Stimulated activated naive CD4-positive, alpha-beta T cell (primary cell): Measurements from ENCODE around the gene ZNF618.

Experiments
- DNase-seq, 6 experiments: peaks; one replicate each; lab custom pipeline; 2025; lab: John Stamatoyannopoulos, UW

Gene ZNF618

DNA sequence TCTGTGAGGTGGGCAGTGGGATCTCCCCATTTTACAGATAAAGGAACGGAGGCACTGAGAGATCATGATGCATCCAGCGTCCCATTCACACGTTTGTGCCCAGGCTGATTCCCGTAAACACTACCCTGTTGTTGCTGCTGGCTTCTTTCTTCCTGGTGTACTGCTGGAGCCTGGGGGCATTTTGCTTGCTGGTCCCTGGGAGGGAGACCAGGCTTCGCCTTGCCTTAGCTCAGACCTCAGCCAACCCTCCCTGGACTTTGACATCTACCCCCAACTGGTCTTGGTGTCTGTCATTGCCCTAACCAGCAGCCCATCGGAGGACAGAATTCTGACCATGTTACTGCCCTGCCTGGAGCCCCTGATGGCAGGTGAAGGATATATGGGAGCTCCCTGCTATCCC is 82.4 kb downstream of the ZNF618 start:
- DNase-seq, result no peak

DNA sequence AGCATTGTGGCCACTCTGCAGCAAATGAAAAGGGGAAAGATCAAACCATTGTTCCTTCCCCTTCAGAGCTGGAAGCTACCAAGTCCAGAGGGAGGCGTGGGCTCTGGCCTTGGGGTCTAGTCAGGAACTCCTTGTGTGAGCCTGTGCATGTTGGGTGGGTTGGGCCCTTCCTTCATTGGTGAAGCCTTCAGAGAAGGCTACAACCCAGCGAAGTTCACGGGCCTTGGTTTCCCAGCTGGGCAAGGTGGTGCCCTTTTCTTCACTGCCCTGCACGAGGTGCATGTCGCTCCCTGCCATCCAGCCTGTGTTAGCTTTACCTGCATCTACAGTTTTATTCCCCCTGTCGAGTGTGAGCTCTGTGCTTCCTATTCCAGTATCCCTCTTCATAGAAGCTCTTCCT is 84.7 kb downstream of the ZNF618 start:
- no peak for DNase-seq

DNA sequence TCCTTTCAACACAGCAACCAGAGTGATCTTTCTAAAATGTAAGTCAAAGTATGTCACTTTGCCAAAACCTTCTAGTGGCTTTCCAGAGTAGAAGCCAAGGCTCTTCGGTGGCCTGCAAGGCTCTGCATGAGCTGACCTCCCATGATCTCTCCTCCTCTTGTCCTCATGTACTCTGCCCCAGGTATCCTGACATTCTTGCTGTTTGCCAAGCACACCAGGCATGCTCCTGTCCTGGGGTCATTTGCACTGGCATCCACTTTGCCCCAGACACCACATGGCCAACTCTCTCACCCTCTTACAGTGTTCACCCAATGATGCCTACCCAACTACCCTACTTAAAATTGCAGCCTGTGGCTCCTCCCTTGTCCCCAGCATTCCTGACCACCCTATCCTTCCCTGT is 86.3 kb downstream of the ZNF618 start:
- DNase-seq, result no peak

GRCh38 chr9:113963017-113963620 is 87.0 kb downstream of the ZNF618 start:
- DNase-seq, result no peak

GRCh38 chr9:113963696-113964494 is 87.8 kb downstream of the ZNF618 start:
- no peak for DNase-seq

- DNase-seq, result no peak
Observed at GRCh38 chr9:113964495-113965170, 88.5 kb downstream of the ZNF618 start.

DNA sequence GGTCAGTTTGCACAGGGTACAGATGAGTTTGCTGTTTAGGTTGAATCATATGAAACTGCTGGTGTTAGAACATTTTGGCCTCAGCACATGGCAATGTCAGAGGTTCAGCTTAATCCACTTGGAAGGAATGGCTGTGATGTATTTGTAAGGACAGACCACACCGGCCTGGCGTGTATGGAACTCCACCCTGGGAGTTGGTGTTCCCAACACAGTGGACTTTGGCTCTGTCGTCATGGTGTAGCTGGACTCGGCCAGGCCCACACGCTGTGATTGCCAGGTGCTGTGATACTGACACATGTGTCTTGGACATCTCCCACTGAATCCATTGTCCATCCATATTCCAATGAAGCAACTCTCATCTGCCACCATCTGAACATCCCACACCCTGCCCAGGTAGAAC is 90.3 kb downstream of the ZNF618 start:
- no peak for DNase-seq

DNA sequence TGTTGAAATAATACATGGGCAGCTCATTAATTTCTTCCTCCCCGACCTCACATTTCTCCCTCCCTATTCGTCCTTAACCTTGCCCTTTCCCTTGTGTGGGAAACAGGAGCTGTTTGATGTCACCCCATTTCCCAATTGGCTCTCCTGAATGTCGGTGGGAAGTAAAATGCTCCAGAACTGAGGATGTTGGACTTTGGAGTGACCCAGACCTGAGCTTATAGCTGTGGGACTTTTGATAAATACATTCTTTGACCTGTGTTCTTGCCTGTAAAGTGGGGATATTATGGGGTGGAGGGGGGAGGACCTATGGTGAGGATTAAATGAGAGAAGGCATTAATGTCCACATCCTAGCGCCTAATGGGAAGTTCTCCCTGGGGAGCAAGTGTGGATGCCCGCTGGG is 91.3 kb downstream of the ZNF618 start:
- DNase-seq, result no peak

DNA sequence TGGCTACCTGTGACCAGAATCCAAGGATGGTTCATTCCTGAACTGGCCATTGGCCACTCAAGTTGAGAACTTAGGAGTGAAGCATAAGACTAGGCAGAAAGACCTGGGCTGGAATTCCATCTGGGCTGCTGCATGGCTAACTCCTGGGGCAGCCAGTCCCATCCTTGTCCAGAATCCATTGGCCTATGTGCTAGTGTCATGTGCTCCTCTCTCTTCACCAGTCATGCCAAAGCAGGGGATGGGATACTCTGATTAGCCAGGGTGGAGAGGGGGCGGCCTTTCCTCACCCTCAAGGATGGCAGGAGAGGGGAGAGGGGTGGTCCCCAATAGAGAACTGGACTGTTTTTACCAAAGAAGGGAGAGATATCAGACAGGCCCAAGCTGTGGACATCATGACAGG is 93.2 kb downstream of the ZNF618 start:
- no peak for DNase-seq

- DNase-seq, result no peak
Observed at GRCh38 chr9:113973226-113973625, 97.1 kb downstream of the ZNF618 start.

DNA sequence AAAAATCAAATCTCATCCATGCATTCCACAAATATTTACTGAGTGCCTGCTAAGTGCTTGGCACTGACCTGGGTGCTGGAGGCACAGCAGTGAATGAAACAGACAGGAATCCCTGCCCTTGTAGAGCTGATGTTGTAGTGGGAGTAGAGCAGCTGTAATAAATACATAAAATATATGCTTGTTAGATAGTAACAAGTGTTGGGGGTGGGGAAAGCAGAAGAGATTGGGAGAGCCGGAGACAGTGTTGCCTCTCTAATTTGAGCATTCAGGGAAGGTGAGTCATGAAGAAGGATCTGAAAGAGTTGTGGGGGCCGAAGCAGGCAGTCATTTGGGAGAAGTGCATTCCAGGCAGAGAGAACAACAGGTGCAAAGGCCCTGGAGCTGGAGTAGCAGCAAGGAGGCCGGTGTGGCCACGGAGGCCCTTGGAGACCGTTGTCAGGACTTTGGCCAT is 97.9 kb downstream of the ZNF618 start:
- DNase-seq, result no peak

GRCh38 chr9:113976915-113977314 is 100.8 kb downstream of the ZNF618 start:
- no peak for DNase-seq

DNA sequence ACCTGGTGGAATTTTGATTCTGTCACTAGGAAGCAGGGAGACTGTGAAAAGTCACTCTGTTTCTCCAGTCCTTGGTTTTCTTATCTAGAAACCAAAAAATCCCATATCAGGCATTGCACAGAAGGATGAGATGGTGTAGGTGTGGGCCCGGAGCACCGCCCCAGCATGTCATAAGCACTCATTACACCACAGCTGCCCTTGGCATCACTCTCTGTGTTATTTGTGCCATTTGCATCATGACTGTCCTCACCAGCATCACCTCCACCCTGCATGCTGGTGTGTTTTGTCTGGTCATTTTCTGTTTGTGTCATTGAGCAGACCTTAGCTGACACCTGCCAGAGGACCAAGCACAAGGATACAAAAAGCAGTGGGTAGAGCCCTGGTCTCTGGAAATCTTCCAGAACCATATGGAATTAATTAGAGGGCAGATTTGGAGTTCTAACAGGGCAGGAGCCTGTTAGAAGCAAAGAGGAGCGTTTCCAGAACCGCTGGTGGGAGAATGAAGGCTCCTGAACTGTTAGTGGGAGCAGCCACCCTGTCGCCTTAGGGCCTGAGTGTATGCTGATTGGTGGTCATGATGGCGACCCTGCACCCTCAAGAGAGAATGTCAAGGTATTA is 102.7 kb downstream of the ZNF618 start:
- DNase-seq, result no peak

DNA sequence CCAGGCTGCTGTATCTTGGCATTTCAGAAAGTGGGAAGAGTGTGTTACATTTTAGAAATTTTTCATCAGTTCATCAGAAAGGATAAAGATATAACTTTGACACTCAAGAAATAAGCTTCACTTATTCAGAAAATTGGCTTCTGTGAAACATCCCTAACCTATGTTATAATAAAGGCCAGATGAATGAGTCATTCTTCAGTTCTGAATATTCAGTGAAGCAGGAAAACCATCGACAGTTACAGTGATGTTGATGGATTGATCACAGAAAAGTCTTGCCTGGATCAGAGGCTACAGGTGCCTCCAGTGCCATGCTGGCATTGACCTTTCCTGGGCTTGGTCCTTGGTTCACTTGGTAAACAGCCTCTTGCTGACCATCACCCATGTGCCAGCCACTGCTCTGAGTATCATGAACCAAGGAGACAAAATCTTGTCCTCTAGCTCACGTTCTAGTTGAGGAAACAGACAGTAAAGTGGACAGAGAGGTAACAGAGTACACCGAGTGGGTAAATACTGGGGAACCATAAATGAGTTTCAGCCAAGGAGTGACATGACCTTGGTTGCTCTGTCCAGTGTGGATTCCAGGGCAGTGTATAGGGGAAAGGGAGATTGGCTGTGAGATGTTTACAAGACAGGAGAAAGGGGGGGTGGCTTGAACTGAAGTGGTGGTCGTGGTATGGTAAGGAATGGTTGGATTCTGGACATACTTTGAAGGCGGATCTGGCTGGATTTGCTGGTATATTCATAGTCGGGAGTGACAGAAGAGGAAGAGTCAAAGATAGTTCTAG is 103.4 kb downstream of the ZNF618 start:
- DNase-seq, result no peak

DNA sequence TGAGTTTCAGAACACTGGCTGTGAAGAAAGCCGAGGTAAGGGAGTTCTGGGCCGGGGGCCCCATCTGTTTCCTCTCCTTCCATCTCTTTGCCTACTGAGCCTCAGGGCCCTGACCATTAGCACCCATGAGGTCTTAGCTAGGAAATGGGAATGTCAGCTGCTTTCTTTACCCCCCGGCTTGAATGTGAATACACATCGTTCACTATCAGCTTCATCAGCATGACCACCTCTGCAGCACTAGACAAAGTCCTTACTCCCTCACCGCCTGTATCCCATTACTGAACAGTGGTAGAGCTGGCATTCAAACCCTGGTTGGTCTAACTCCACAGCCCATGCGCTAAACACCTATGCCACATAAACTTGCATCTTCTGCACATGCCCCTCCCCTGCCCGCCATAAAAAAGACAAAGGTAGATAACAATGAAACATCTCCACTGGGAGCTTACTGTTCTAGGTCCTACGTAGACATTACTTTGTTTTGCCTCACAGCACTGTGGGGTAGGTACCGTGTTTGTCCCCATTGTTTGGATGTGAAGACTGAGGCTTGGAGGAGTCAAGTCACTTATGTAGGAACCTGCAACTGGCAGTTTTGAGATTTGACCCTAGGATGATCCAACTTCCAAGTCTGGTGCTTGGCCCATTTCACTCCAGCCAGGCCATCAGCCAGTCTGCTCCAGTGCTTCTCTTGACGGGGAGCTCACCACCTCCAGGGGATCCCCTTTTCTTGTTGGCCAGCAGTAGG is 108.7 kb downstream of the ZNF618 start:
- no peak for DNase-seq

- no peak for DNase-seq
Observed at GRCh38 chr9:113985968-113986585, 110.0 kb downstream of the ZNF618 start.

DNA sequence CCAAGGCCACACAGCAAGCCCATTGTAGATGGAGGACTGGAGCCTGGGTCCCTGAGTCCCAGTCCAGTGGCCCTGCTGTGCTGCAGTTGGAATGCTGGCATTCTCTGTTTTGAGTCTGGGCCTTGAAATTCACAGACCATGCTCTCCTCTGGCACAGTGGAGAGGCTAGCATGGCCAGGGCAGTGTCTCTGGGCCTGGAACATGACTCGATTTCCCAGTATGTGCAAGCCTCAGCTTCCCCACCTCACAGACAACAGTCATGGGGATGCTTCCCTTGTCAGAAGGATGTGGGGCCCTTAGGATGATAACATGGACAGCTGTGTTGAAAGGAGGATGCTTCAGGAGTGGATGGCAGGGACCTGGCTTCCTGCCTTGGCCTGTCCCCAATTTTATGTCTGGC is 110.8 kb downstream of the ZNF618 start:
- no peak for DNase-seq

GRCh38 chr9:113987526-113987925 is 111.4 kb downstream of the ZNF618 start:
- DNase-seq, result no peak

- DNase-seq, result no peak
Observed at GRCh38 chr9:113988385-113989016, 112.4 kb downstream of the ZNF618 start.

DNA sequence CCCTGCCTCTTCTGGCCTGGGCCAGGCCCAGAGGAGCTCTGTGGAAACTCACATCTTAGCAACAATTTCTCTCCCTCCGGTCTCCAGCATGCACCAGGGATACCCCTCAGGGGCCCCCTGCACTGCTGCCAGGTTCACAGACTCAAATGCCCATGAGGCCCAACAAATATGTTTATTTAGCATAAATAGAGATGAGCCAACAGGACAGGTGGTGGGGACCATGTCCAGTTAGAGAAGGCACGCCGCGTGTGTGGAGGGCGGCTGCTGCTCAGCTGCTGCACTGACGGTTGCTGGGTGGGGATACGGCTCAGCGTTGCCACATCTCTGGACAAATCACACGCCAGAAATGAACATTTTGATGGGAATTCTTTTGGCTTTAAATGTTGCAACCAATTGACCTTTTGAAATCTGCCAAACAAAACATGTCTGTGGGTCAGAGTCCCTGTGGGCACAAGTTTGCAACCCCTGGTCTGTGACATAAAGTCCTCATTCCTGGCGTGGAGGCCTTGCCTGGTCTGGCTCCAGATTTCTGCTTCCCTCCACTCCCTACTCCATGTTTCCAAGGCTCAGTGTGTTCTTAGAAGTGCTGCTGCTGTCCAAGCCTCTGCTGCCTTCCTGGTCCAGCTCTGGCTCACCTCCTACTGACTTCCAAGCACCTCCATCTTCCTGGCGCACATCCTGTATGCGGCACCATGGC is 113.1 kb downstream of the ZNF618 start:
- DNase-seq, result no peak
